ENCODE data around the gene SPO11.

The SPO11 gene

GRCh38 chr20:57292611-57293010, 37.0 kb upstream of the SPO11 start:
- no peak for DNase-seq (ENCODE audit: low read depth)
- TF ChIP-seq, protein P1, sequence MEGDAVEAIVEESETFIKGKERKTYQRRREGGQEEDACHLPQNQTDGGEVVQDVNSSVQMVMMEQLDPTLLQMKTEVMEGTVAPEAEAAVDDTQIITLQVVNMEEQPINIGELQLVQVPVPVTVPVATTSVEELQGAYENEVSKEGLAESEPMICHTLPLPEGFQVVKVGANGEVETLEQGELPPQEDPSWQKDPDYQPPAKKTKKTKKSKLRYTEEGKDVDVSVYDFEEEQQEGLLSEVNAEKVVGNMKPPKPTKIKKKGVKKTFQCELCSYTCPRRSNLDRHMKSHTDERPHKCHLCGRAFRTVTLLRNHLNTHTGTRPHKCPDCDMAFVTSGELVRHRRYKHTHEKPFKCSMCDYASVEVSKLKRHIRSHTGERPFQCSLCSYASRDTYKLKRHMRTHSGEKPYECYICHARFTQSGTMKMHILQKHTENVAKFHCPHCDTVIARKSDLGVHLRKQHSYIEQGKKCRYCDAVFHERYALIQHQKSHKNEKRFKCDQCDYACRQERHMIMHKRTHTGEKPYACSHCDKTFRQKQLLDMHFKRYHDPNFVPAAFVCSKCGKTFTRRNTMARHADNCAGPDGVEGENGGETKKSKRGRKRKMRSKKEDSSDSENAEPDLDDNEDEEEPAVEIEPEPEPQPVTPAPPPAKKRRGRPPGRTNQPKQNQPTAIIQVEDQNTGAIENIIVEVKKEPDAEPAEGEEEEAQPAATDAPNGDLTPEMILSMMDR (IDR thresholded peaks at IDR 0.05; ENCODE audit: low read depth, low read length, missing control alignments): no peak
- in situ Hi-C loops (cut with HindIII; ENCODE audit: low sequenced_read_pairs): no loop called here

DNA sequence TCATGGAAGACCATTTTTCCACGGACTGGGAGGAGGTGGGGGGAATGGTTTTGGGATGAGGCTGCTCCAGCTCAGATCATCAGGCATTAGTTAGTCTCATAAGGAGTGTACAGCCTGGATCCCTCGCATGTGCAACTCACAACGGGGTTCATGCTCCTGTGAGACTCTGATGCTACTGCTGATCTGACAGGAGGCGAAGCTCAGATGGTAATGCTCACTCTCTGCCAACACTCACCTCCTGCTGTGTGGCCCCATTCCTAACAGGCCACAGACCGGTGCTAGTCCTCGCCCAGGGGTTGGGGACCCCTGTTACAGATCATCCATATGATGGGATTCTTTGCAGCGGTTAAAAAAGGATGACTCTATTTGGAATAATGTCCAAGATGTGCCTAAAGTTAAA, 35.6 kb upstream of the SPO11 start:
- H3K4me3 ChIP-seq (ENCODE audit: low read depth, low read length): no peak overlapping the region
- TF ChIP-seq, protein P1 (IDR thresholded peaks at IDR 0.05; ENCODE audit: low read depth, low read length, missing control alignments): no peak
- in situ Hi-C loops (cut with HindIII; ENCODE audit: low sequenced_read_pairs): no loop called here
- DNase-seq (ENCODE audit: low read depth): no peak

More at GRCh38 chr20:57292611-57293010, 37.0 kb upstream of the SPO11 start:
- H3K4me3 ChIP-seq (ENCODE audit: low read depth, low read length): no peak overlapping the region

- in situ Hi-C loops (cut with HindIII; ENCODE audit: low sequenced_read_pairs): no loop called here
- no peak overlapping the region for H3K4me3 ChIP-seq (ENCODE audit: low read depth, low read length)
- TF ChIP-seq, protein P1 (IDR thresholded peaks at IDR 0.05; ENCODE audit: low read depth, low read length, missing control alignments): no peak
- DNase-seq (ENCODE audit: low read depth): no peak
Measured at GRCh38 chr20:57294550-57294949, 35.1 kb upstream of the SPO11 start.

GRCh38 chr20:57298457-57298856, 31.1 kb upstream of the SPO11 start:
- TF ChIP-seq, protein P1 (IDR thresholded peaks at IDR 0.05; ENCODE audit: low read depth, low read length, missing control alignments): no peak
- in situ Hi-C loops (cut with HindIII; ENCODE audit: low sequenced_read_pairs): no loop called here
- H3K4me3 ChIP-seq (ENCODE audit: low read depth, low read length): no peak overlapping the region
- DNase-seq (ENCODE audit: low read depth): no peak

- H3K4me3 ChIP-seq (ENCODE audit: low read depth, low read length): no peak overlapping the region
- in situ Hi-C loops (cut with HindIII; ENCODE audit: low sequenced_read_pairs): no loop called here
- TF ChIP-seq, protein P1 (IDR thresholded peaks at IDR 0.05; ENCODE audit: low read depth, low read length, missing control alignments): no peak
- no peak for DNase-seq (ENCODE audit: low read depth)
Measured at GRCh38 chr20:57301026-57301425, 28.6 kb upstream of the SPO11 start.

DNA sequence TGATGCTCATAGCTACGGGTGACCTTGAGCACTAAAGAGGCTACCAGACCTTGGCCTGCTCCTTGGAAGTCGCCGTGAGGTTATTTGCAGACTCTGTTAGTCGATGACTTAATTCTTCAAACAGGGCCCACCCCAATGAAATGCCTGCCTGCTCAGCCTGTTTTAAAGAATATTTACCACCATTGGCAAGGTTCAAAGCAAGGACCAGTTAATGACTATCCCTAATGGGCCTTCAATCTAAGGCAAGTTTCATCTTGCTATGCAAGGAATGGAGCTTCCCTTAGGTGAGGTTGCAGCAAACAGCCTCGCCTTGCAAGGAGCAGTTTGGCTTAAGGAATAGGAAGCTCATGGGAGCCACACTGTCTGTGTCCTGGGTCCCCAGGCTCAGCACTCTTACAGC, 22.9 kb upstream of the SPO11 start:
- in situ Hi-C loops (cut with HindIII; ENCODE audit: low sequenced_read_pairs): no loop called here
- no peak for DNase-seq (ENCODE audit: low read depth)
- no peak overlapping the region for H3K4me3 ChIP-seq (ENCODE audit: low read depth, low read length)
- TF ChIP-seq, protein P1 (IDR thresholded peaks at IDR 0.05; ENCODE audit: low read depth, low read length, missing control alignments): no peak

Measured in astrocyte of the cerebellum (primary cell).